SK-N-SH treated with all-trans-retinoic acid at 6 μM for 48 hours (cell line): ENCODE results near the gene SDK2.
A peak's percentile ranks its signal among the peaks of the same experiment; 100 is the strongest.

Experiments
- ATAC-seq: fragments of 200-7000 bp; cut with Tn5 transposase; 3 replicates; pipeline ENCODE4 v1.9.1; 2020; ENCODE audit warnings: mild to moderate bottlenecking, moderate library complexity
- ARNTL ChIP-seq: fragments of 450-650 bp; formaldehyde crosslinking; IDR thresholded peaks from 2 replicates; pipeline ENCODE4 v1.5.0; 2020; ENCODE audit warnings: low read depth, mild to moderate bottlenecking, moderate library complexity, borderline replicate concordance
- BACH2 ChIP-seq: fragments of 250-450 bp; sonication (Bioruptor Pico); IDR thresholded peaks from 2 replicates; pipeline ENCODE4 v1.9.0; 2021; ENCODE audit warnings: mild to moderate bottlenecking, borderline replicate concordance
- CSDC2 ChIP-seq: fragments of 250-450 bp; sonication (Bioruptor Pico); IDR thresholded peaks from 2 replicates; pipeline ENCODE4 v1.5.0; 2020; ENCODE audit warnings: mild to moderate bottlenecking, moderate library complexity
- CSRNP3 ChIP-seq: fragments of 250-450 bp; sonication (Bioruptor Pico); IDR thresholded peaks from 2 replicates; pipeline ENCODE4 v1.5.1; 2021; ENCODE audit warnings: mild to moderate bottlenecking, moderate library complexity
- ESRRG ChIP-seq: fragments of 250-450 bp; sonication (Bioruptor Pico); IDR thresholded peaks from 2 replicates; pipeline ENCODE4 v1.6.1; 2021; ENCODE audit warnings: mild to moderate bottlenecking
- POU6F1 ChIP-seq: fragments of 250-450 bp; sonication (Bioruptor Pico); IDR thresholded peaks from 2 replicates; pipeline ENCODE4 v1.8.0; 2021; ENCODE audit warnings: low read depth, mild to moderate bottlenecking, moderate library complexity, borderline replicate concordance
- PPARA ChIP-seq: fragments of 250-450 bp; sonication (Bioruptor Pico); IDR thresholded peaks from 2 replicates; pipeline ENCODE4 v1.5.0; 2020; ENCODE audit warnings: mild to moderate bottlenecking, borderline replicate concordance
- RARB ChIP-seq: fragments of 250-450 bp; sonication (Bioruptor Pico); IDR thresholded peaks from 2 replicates; pipeline ENCODE4 v1.8.0; 2021; ENCODE audit warnings: mild to moderate bottlenecking, moderate library complexity
- SNAI2 ChIP-seq: fragments of 250-450 bp; sonication (Bioruptor Pico); IDR thresholded peaks from 2 replicates; pipeline ENCODE4 v1.5.0; 2020; ENCODE audit warnings: mild to moderate bottlenecking, moderate library complexity
- TCF4 ChIP-seq: fragments of 250-450 bp; sonication (Bioruptor Pico); IDR thresholded peaks from 2 replicates; pipeline ENCODE4 v1.8.0; 2021; ENCODE audit warnings: mild to moderate bottlenecking, moderate library complexity, borderline replicate concordance
- TOX ChIP-seq: fragments of 250-450 bp; sonication (Bioruptor Pico); IDR thresholded peaks from 2 replicates; pipeline ENCODE4 v1.8.0; 2021; ENCODE audit warnings: mild to moderate bottlenecking, moderate library complexity, borderline replicate concordance
- TSHZ2 ChIP-seq: fragments of 250-450 bp; sonication (Bioruptor Pico); IDR thresholded peaks from 2 replicates; pipeline ENCODE4 v1.5.0; 2020; ENCODE audit warnings: mild to moderate bottlenecking, moderate library complexity
- ZC3H10 ChIP-seq: fragments of 250-450 bp; sonication (Bioruptor Pico); IDR thresholded peaks from 2 replicates; pipeline ENCODE4 v1.5.1; 2021; ENCODE audit warnings: mild to moderate bottlenecking, moderate library complexity
- ZFP3 ChIP-seq: fragments of 250-450 bp; sonication (Bioruptor Pico); IDR thresholded peaks from 2 replicates; pipeline ENCODE4 v1.5.0; 2020; ENCODE audit warnings: mild to moderate bottlenecking, moderate library complexity
- ZFP30 ChIP-seq: fragments of 450-650 bp; formaldehyde crosslinking; IDR thresholded peaks from 2 replicates; pipeline ENCODE4 v1.5.0; 2022; ENCODE audit warnings: mild to moderate bottlenecking, moderate library complexity
- ZNF565 ChIP-seq: fragments of 450-650 bp; formaldehyde crosslinking; conservative IDR thresholded peaks from 2 replicates; pipeline ENCODE4 v1.5.0; 2020; ENCODE audit warnings: low read depth, mild to moderate bottlenecking, moderate library complexity
- ZNF70 ChIP-seq: fragments of 450-650 bp; formaldehyde crosslinking; IDR thresholded peaks from 2 replicates; pipeline ENCODE4 v1.5.0; 2020; ENCODE audit warnings: mild to moderate bottlenecking, moderate library complexity
- TF ChIP-seq, protein P1 (sequence below): fragments of 250-450 bp; sonication (Bioruptor Pico); IDR thresholded peaks from 2 replicates; pipeline ENCODE4 v1.5.1; 2020; ENCODE audit warnings: low read depth, mild to moderate bottlenecking, moderate library complexity
- TF ChIP-seq, protein P2 (sequence below): fragments of 250-450 bp; sonication (Bioruptor Pico); IDR thresholded peaks from 2 replicates; pipeline ENCODE4 v1.8.0; 2020; ENCODE audit warnings: mild to moderate bottlenecking, moderate library complexity, borderline replicate concordance

The SDK2 gene

GRCh38 chr17:73492821-73493814 lies 151.1 kb downstream of the SDK2 start:
- TF ChIP-seq ZC3H10 (CRISPR knock-in tag): no peak
- 0 out of 2 replicates have a peak, but pooled peaks have one; percentile 50 for TF ChIP-seq TCF4 (CRISPR knock-in tag)
- no peak; the same call in 2 of the 3 replicates for ATAC-seq

GRCh38 chr17:73492125-73492820 lies 152.0 kb downstream of the SDK2 start:
- TF ChIP-seq, protein P1, sequence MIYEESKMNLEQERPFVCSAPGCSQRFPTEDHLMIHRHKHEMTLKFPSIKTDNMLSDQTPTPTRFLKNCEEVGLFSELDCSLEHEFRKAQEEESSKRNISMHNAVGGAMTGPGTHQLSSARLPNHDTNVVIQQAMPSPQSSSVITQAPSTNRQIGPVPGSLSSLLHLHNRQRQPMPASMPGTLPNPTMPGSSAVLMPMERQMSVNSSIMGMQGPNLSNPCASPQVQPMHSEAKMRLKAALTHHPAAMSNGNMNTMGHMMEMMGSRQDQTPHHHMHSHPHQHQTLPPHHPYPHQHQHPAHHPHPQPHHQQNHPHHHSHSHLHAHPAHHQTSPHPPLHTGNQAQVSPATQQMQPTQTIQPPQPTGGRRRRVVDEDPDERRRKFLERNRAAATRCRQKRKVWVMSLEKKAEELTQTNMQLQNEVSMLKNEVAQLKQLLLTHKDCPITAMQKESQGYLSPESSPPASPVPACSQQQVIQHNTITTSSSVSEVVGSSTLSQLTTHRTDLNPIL (CRISPR knock-in tag): no peak
- no peak for TF ChIP-seq ZFP30 (CRISPR knock-in tag)
- no peak for TF ChIP-seq ZC3H10 (CRISPR knock-in tag)
- no peak for TF ChIP-seq PPARA
- no peak for TF ChIP-seq POU6F1 (CRISPR knock-in tag)
- no peak for TF ChIP-seq BACH2 (CRISPR knock-in tag)
- ATAC-seq: peak; percentile 27; the same call in 1 of the 3 replicates

DNA sequence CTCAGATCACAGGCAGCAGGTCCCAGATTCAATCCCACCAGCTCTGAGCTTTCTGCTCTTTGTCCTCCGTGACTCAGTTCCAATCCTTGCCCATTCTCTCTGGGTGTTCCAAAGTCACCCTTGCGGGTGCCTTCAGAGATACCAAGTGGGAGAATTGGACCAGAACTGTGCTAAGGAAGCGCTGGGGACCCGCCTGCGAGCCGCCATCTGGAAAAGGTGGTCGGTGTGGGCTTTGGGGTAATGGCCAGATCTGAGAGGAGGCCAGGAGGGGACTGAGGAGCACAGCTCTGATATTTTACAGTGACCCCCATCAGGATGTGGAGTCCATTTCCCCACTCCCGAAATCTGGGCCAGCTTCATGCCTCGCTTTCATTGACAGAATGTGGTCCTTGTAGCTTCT lies 152.6 kb downstream of the SDK2 start:
- ATAC-seq: no peak
- no peak for TF ChIP-seq ZFP30 (CRISPR knock-in tag)
- TF ChIP-seq TCF4 (CRISPR knock-in tag): no peak

DNA sequence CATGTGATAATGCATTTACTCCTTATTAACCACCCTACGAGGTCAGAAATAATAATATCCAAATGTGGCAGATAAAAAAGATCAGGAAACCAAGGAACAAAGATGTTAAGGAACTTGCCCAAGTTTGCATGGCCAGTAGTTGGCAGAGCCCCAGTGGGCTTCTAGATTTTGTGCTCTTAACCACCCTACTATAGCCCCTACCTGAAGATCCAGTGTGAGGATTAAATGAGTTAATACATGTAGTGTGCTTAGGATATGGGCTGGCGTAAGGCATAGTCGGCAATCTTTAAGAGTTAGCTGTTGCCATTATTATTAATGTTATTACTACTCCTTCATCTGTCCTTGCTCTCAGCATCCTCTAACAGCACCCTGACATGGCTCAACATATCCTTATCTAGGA lies 153.4 kb downstream of the SDK2 start:
- no peak for TF ChIP-seq CSRNP3 (CRISPR knock-in tag)
- TF ChIP-seq TSHZ2 (CRISPR knock-in tag): no peak
- TF ChIP-seq ZFP3 (CRISPR knock-in tag): peak; percentile 95
- no peak for TF ChIP-seq ZFP30 (CRISPR knock-in tag)
- no peak for ATAC-seq

- no peak for TF ChIP-seq TCF4 (CRISPR knock-in tag)
- no peak for TF ChIP-seq ESRRG (CRISPR knock-in tag)
- no peak for TF ChIP-seq TOX
- TF ChIP-seq BACH2 (CRISPR knock-in tag): no peak
- no peak for TF ChIP-seq CSDC2
- no peak for TF ChIP-seq ZNF565 (CRISPR knock-in tag)
- no peak for TF ChIP-seq ZNF70
- no peak for TF ChIP-seq ZFP30 (CRISPR knock-in tag)
- no peak for TF ChIP-seq POU6F1 (CRISPR knock-in tag)
- TF ChIP-seq ARNTL (CRISPR knock-in tag): no peak
- TF ChIP-seq CSRNP3 (CRISPR knock-in tag): no peak
- no peak for TF ChIP-seq SNAI2
- TF ChIP-seq RARB (CRISPR knock-in tag): no peak
- TF ChIP-seq, protein P2, sequence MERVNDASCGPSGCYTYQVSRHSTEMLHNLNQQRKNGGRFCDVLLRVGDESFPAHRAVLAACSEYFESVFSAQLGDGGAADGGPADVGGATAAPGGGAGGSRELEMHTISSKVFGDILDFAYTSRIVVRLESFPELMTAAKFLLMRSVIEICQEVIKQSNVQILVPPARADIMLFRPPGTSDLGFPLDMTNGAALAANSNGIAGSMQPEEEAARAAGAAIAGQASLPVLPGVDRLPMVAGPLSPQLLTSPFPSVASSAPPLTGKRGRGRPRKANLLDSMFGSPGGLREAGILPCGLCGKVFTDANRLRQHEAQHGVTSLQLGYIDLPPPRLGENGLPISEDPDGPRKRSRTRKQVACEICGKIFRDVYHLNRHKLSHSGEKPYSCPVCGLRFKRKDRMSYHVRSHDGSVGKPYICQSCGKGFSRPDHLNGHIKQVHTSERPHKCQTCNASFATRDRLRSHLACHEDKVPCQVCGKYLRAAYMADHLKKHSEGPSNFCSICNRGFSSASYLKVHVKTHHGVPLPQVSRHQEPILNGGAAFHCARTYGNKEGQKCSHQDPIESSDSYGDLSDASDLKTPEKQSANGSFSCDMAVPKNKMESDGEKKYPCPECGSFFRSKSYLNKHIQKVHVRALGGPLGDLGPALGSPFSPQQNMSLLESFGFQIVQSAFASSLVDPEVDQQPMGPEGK (CRISPR knock-in tag): no peak
- ATAC-seq: no peak
Measured at GRCh38 chr17:73489991-73490390, 154.3 kb downstream of the SDK2 start.
